CD14-positive monocyte (primary cell): Measurements from ENCODE around the gene ANKRD66. TPM values are rescaled to one million over a fixed set of nuclear protein-coding genes. Genes with fewer than 3 reads are reported as not detected.

Experiments used
- DNase-seq, 3 donors: peaks; one replicate each; pipeline ENCODE4 v3.0.0-alpha.2; 2011 to 2022
- H2AFZ ChIP-seq: 2 replicates; pipeline ENCODE4 v1.6.0; 2012; ENCODE audit warnings: mild to moderate bottlenecking, low read depth, low read length, inconsistent platforms; ENCODE audit not compliant: insufficient read depth, poor library complexity, severe bottlenecking
- H3K27ac ChIP-seq, 2 donors: 1 replicate in 1 of 2; 2 replicates in 1 of 2; pipeline ENCODE4 v1.5.1; 2012 to 2013; ENCODE audit warnings: low read length in 2 of 2, control low read depth in 1 of 2, inconsistent platforms in 1 of 2, low read depth in 1 of 2, mild to moderate bottlenecking in 1 of 2
- H3K27me3 ChIP-seq, 2 donors: one replicate each; pipeline versions ENCODE4 v1.6.0 to v1.6.1; 2011 to 2013; ENCODE audit warnings: low read length in 2 of 2; ENCODE audit not compliant: control insufficient read depth in 2 of 2, insufficient read depth in 2 of 2
- H3K36me3 ChIP-seq, 2 donors: replicated peaks in 1 of 2; 1 replicate in 1 of 2; 2 replicates in 1 of 2; pipeline versions ENCODE4 v1.5.1 to v1.6.1; 2012 to 2013; ENCODE audit warnings: low read length in 2 of 2, control low read depth in 1 of 2, inconsistent platforms in 1 of 2, mild to moderate bottlenecking in 1 of 2; ENCODE audit not compliant: insufficient read depth in 2 of 2, control insufficient read depth in 1 of 2
- H3K4me1 ChIP-seq, 2 donors: 1 replicate in 1 of 2; 2 replicates in 1 of 2; pipeline versions ENCODE4 v1.5.1 to v1.6.1; 2012 to 2013; ENCODE audit warnings: low read length in 2 of 2, control low read depth in 1 of 2, inconsistent platforms in 1 of 2, mild to moderate bottlenecking in 1 of 2, moderate library complexity in 1 of 2; ENCODE audit not compliant: insufficient read depth in 2 of 2, control insufficient read depth in 1 of 2
- H3K4me2 ChIP-seq: replicated peaks from 2 replicates; pipeline ENCODE3; 2012; ENCODE audit warnings: low read length, moderate library complexity, mild to moderate bottlenecking; ENCODE audit not compliant: poor library complexity, severe bottlenecking; ENCODE audit errors: extremely low read depth
- H3K4me3 ChIP-seq, 3 experiments: fragments of 200-600 bp in 1 of 3; sonication (generic) in 1 of 3; replicated peaks in 1 of 3; 1 replicate in 2 of 3; 2 replicates in 1 of 3; pipeline ENCODE4 v1.5.1; 2011 to 2013; ENCODE audit warnings: low read length in 3 of 3, mild to moderate bottlenecking in 3 of 3, control low read depth in 2 of 3, low read depth in 2 of 3, inconsistent platforms in 1 of 3, moderate library complexity in 1 of 3
- H3K79me2 ChIP-seq: 2 replicates; pipeline ENCODE4 v1.6.0; 2012; ENCODE audit warnings: mild to moderate bottlenecking, control low read depth, inconsistent platforms, low read length, moderate library complexity; ENCODE audit not compliant: insufficient read depth
- H3K9ac ChIP-seq: 2 replicates; pipeline ENCODE4 v1.6.0; 2017; ENCODE audit warnings: low read length, mild to moderate bottlenecking; ENCODE audit not compliant: insufficient read depth, poor library complexity, severe bottlenecking
- H3K9me3 ChIP-seq, 2 donors: replicated peaks in 1 of 2; 1 replicate in 1 of 2; 2 replicates in 1 of 2; pipeline versions ENCODE4 v1.5.1 to v1.6.1; 2012 to 2013; ENCODE audit warnings: low read length in 2 of 2, control low read depth in 1 of 2; ENCODE audit not compliant: control insufficient read depth in 1 of 2, insufficient read depth in 1 of 2
- H4K20me1 ChIP-seq: 2 replicates; pipeline ENCODE4 v1.6.0; 2012; ENCODE audit warnings: mild to moderate bottlenecking, low read length, control low read depth, moderate library complexity; ENCODE audit not compliant: insufficient read depth
- H3K27ac Mint-ChIP-seq, 7 donors: one replicate each; pipeline ENCODE4 v1.8.0; 2020; ENCODE audit warnings: mild to moderate bottlenecking in 7 of 7, mixed read lengths in 7 of 7, moderate library complexity in 6 of 7, inconsistent platforms in 2 of 7
- H3K27me3 Mint-ChIP-seq, 3 donors: one replicate each; pipeline ENCODE4 v1.8.0; 2021 to 2022; ENCODE audit warnings: low read depth in 3 of 3, mild to moderate bottlenecking in 3 of 3, mixed read lengths in 3 of 3, moderate library complexity in 3 of 3, inconsistent platforms in 1 of 3
- H3K36me3 Mint-ChIP-seq, 2 donors: one replicate each; pipeline ENCODE4 v1.8.0; 2020; ENCODE audit warnings: mixed read lengths in 2 of 2, inconsistent platforms in 1 of 2, mild to moderate bottlenecking in 1 of 2
- H3K4me1 Mint-ChIP-seq: one replicate; pipeline ENCODE4 v1.8.0; 2020; ENCODE audit warnings: mild to moderate bottlenecking, mixed read lengths
- H3K4me3 Mint-ChIP-seq, 2 donors: one replicate each; pipeline ENCODE4 v1.8.0; 2020; ENCODE audit warnings: mild to moderate bottlenecking in 2 of 2, mixed read lengths in 2 of 2, moderate library complexity in 1 of 2
- H3K9me3 Mint-ChIP-seq, 7 donors: one replicate each; pipeline ENCODE4 v1.8.0; 2020 to 2022; ENCODE audit warnings: mixed read lengths in 7 of 7, mild to moderate bottlenecking in 6 of 7, moderate library complexity in 6 of 7, inconsistent platforms in 2 of 7
- WGBS: methylation state at CpG from one replicate; pipeline ENCODE4 v1.1.5; 2013; ENCODE audit warnings: missing lambda C conversion rate; ENCODE audit not compliant: insufficient coverage; 5-methylcytosine and 5-hydroxymethylcytosine counted together
- intact Hi-C, 2 donors: fragments of 100-400 bp; cut with micrococcal nuclease; formaldehyde crosslinking; loops; one replicate each; pipeline versions ENCODE4 v1.15.0 to v1.15.1; 2023
- polyA plus RNA-seq, 3 donors: library from polyadenylated mRNA; depleted of rRNA in 1 of 3; unstranded in 2 of 3; stranded (reverse) in 1 of 3; fragments of 300-500 nt in 2 of 3; fragments of >200 nt in 1 of 3; fragmentation: Illumina TruSeq in 2 of 3; gene quantifications; 1 replicate in 2 of 3; 2 replicates in 1 of 3; pipeline ENCODE4 v1.2.3, GENCODE V29; 2012 to 2021
- TF ChIP-seq, protein P1 (sequence below): fragments of 200-600 bp; IDR thresholded peaks from one replicate; pipeline ENCODE4 v1.8.0; 2022; ENCODE audit warnings: antibody characterized with exemption, mild to moderate bottlenecking

Gene ANKRD66
- polyA plus RNA-seq, 3 donors, result not detected

DNA sequence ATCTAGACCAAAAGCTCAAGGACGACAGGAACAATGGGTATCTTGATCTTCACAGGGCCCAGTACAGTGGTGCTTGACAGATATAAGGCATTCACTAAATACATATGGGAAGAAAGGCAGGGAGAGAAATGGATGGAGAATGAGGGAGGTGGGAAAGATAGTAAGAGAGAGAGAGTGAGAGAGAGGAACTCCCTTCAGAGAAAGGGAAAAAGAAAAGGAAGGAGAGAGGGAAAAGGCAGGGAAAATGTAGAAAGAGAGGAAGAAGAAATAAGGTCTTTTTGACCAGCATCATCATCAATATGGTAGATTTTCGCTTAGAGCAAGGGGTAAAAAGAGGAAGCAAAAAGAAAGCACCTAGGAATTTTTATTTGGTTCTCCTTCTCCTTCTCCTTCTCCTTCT lies 760 bp upstream of the ANKRD66 start:
- no peak overlapping the region for H3K4me3 ChIP-seq
- peaks cover 0 to 1% (median 0%) of the 10 kb centered on the region in 3 donors for H3K27me3 Mint-ChIP-seq
- no peak overlapping the region for H2AFZ ChIP-seq
- no peaks in the 10 kb centered on the region for H3K36me3 Mint-ChIP-seq
- H3K27ac Mint-ChIP-seq, result peak overlapping the region in 1 of 7 donors; percentile 36
- H3K9ac ChIP-seq, result no peak overlapping the region
- no peaks in the 10 kb centered on the region for H3K27me3 ChIP-seq
- DNase-seq, result peak in 2 of 3 donors; percentile 26
- H3K79me2 ChIP-seq, result no peaks in the 10 kb centered on the region
- peaks cover 15 to 17% of the 10 kb centered on the region in 2 donors for H3K4me1 ChIP-seq
- H3K9me3 Mint-ChIP-seq, result peaks cover 5 to 13% (median 8%) of the 10 kb centered on the region in 7 donors
- no peak overlapping the region for H3K4me2 ChIP-seq
- TF ChIP-seq, protein P1, sequence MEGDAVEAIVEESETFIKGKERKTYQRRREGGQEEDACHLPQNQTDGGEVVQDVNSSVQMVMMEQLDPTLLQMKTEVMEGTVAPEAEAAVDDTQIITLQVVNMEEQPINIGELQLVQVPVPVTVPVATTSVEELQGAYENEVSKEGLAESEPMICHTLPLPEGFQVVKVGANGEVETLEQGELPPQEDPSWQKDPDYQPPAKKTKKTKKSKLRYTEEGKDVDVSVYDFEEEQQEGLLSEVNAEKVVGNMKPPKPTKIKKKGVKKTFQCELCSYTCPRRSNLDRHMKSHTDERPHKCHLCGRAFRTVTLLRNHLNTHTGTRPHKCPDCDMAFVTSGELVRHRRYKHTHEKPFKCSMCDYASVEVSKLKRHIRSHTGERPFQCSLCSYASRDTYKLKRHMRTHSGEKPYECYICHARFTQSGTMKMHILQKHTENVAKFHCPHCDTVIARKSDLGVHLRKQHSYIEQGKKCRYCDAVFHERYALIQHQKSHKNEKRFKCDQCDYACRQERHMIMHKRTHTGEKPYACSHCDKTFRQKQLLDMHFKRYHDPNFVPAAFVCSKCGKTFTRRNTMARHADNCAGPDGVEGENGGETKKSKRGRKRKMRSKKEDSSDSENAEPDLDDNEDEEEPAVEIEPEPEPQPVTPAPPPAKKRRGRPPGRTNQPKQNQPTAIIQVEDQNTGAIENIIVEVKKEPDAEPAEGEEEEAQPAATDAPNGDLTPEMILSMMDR, result no peak
- intact Hi-C loops, result no loop called here
- no CpG with 5 or more reads among the region's 2 CpGs for WGBS
- H3K36me3 ChIP-seq, result no peaks in the 10 kb centered on the region
- H3K27ac ChIP-seq, result no peak overlapping the region
- H3K9me3 ChIP-seq, result no peaks in the 10 kb centered on the region
- H3K4me3 Mint-ChIP-seq, result no peak overlapping the region
- H4K20me1 ChIP-seq, result no peaks in the 10 kb centered on the region
- peaks cover 26% of the 10 kb centered on the region for H3K4me1 Mint-ChIP-seq

DNA sequence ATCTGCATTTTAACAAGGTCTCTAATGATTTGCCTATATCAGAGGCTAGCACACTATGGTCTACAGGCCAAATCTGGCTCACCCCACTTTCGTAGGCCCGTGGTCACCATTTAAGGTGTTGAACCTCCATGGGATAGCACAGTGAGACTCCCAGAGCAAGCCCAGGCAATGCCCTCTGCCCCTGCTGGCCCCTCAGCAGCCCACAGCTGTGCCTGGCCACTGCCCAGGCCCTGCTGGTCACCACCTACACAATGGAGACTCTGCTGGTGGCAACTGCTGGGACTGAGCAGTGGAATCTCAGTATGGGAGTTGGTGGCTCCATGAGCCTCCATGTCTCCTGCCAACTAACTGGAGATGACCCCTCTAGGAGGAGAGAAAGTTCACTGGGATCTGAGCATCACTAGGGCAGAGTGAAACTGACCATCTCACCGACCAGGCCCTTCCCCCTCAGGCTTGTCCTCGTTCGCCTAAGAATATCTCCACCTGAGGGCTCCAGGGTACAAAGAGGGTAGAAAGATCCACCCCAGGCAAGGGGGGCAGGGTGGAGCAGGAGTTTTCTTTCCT lies 2.3 kb downstream of the ANKRD66 start:
- Histone ChIP-seq H3K36me3 (no peaks in the 10 kb centered on the region), H3K9ac (no peak overlapping the region), H4K20me1 (no peaks in the 10 kb centered on the region), H3K9me3 (no peaks in the 10 kb centered on the region), H3K4me3 (no peak overlapping the region), H3K27ac (no peak overlapping the region), H3K4me2 (no peak overlapping the region), H3K27me3 (no peaks in the 10 kb centered on the region), H3K79me2 (no peaks in the 10 kb centered on the region), H2AFZ (no peak overlapping the region), H3K4me1 (peaks cover 15 to 17% of the 10 kb centered on the region in 2 donors)
- Mint-ChIP-seq H3K9me3 (peaks cover 4 to 11% (median 8%) of the 10 kb centered on the region in 7 donors), H3K4me3 (no peak overlapping the region), H3K4me1 (peaks cover 26% of the 10 kb centered on the region), H3K27me3 (peaks cover 0 to 2% (median 0%) of the 10 kb centered on the region in 3 donors), H3K36me3 (no peaks in the 10 kb centered on the region), H3K27ac (peak overlapping the region in 2 of 7 donors; percentile 18 to 40)
- DNase-seq, result no peak
- WGBS, result 100% methylated on average over 2 of the region's 5 CpGs
- intact Hi-C loops, result no loop called here
- TF ChIP-seq, protein P1, result no peak
